Ovary (tissue), 3 donors: Measurements from ENCODE around the gene ADARB2.

Experiments used
- EP300 ChIP-seq: sonication (generic); formaldehyde crosslinking; IDR thresholded peaks from one replicate; pipeline ENCODE4 v1.6.1; 2017; ENCODE audit warnings: antibody characterized with exemption
- TF ChIP-seq, protein P1 (sequence below), 3 donors: fragments of 450-650 bp in 2 of 3; fragments of 200-600 bp in 1 of 3; IDR thresholded peaks; one replicate each; pipeline versions ENCODE4 v1.5.1 to v1.8.0; 2016 to 2022; ENCODE audit warnings: antibody characterized with exemption in 3 of 3, mild to moderate bottlenecking in 1 of 3
- donor health status: DM: no; HTN: no; CAD: no.

DNA sequence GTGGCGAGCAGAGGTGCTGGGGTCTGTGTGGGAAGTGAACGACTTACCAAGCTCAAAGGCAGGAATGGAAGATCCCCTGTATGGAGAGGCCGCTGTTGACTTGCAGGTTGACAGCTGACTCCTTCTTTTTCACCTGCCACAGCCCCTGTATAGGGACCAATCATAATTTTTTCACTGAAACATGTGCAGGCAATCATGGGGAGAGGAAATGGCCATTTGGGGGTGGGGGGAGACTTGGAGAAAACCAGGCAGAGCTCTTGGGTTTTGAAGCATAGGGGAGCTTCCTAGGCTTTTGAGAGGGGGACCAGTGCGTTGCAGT lies 579.8 kb downstream of the ADARB2 start:
- TF ChIP-seq, protein P1, sequence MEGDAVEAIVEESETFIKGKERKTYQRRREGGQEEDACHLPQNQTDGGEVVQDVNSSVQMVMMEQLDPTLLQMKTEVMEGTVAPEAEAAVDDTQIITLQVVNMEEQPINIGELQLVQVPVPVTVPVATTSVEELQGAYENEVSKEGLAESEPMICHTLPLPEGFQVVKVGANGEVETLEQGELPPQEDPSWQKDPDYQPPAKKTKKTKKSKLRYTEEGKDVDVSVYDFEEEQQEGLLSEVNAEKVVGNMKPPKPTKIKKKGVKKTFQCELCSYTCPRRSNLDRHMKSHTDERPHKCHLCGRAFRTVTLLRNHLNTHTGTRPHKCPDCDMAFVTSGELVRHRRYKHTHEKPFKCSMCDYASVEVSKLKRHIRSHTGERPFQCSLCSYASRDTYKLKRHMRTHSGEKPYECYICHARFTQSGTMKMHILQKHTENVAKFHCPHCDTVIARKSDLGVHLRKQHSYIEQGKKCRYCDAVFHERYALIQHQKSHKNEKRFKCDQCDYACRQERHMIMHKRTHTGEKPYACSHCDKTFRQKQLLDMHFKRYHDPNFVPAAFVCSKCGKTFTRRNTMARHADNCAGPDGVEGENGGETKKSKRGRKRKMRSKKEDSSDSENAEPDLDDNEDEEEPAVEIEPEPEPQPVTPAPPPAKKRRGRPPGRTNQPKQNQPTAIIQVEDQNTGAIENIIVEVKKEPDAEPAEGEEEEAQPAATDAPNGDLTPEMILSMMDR (IDR thresholded peaks at IDR 0.05), result no peak
- no peak for TF ChIP-seq EP300
